HG03039 (cell line): ENCODE measurements around the gene RNF150.
A peak's percentile ranks its signal among the peaks of the same experiment; 100 is the strongest.

Experiments used
- ATAC-seq: cut with Tn5 transposase; IDR thresholded peaks from one replicate; pipeline ENCODE4 v1.9.1; 2021; ENCODE audit warnings: mild to moderate bottlenecking, moderate library complexity; ENCODE audit not compliant: unreplicated experiment

RNF150 gene

DNA sequence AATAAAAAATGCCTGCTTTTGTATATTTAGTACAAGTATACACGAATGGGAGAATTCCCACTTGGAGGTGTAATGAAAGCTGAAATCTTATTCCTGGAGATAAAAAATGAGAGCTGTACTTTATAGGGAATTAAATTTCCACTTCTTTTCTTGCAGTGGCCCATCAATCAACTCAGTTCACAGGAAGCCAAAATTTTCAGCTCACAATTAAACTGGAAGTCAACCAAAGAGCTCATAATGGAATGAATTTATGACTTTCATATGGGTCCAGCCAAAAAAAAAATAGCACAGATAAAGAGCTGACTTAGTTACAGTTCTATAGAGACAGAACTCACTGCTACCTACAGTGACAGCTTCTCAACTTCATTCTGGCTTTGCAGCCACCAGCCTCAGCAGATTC lies 261.9 kb downstream of the RNF150 start:
- no peak for ATAC-seq

GRCh38 chr4:140870427-140870826 lies 262.8 kb downstream of the RNF150 start:
- ATAC-seq: no peak

- ATAC-seq: no peak
These were observed 263.8 kb downstream of the RNF150 start for GRCh38 chr4:140869446-140869845.

- no peak for ATAC-seq
These were observed 265.9 kb downstream of the RNF150 start for GRCh38 chr4:140867356-140867755.

DNA sequence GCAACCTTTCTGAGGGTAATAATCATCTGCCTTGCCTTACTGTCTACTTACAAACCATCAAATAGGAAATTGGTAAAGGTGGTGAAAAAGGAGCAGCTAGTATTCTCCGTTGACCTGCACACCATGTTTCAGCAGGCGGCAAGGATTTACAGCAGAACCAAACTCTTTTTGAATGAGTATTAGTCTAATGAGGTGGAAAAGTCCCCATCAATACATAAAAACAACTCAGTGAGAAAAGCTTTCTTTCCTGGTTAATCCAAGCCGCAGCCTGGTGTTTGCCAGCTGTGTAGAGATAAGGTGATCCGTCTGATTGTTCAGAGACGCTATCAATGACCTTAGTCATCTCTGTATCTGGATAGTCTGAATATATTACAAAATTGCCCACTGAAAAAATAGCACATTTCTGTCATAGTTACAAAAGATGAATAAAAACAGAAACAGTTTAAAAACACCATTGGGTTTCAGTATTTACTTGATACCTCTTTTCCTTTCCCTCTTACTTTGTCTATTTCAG lies 266.7 kb downstream of the RNF150 start:
- no peak for ATAC-seq

DNA sequence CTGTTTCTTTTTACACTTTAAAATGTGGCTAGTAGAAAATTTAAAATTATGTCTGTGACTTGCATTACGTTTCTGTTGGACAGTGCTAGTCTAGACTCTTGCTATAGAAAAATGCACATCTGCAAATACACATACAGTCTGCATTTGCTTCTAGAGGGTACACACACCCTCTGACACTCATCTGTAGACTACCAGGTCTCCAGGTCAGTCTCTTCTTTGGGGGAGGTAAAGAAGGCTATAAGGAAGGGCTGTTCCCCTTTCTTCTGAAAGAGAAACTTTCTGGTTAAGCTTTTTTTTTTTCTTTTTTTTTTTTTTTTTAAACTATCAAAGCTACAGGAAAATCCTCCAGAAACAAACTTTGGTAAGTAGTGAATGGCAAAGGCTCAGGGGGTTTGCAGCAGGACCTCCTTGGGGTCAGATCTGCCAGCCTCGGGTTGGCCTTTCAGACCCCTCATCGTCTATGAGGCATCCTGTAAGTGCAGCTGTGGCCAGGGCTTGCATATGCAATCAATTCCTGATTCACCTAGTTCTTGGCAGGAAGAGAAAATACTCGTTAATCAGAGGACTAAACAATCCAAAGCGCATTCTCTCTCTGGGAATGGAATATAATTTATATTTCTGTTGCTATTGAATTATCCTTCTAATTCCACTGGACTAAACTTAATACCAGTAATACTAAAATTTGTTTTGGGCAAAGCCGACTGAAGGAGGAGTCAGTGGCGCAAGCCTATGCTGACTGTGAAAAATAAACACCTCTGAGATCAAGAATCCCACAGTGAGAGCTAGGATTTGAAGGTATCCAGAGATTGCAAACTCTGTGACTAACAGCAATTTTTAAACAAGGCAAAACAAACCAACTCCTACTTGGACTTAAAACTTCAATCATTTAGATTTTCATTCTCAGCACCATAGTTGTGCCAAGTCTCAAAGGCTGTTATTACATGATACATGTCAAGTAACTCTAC lies 267.7 kb downstream of the RNF150 start:
- ATAC-seq: no peak

DNA sequence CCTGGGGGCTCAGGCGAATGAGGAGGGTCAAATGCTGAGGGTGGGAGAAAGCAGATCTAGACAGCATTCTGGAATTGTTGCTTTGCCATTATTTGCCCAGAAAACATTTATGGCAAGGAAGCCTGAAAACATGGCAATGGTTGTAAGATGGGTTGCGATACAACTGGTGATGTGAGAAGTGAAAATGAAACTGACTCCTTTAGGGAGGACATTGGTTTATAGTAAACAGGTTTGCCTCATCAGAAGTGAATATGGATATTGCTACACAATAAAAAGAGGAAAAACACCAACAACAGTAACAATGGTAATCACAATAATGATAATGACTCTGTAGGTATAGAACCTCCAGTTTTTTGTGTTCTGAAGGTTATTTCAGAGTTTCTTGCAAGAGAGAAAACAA lies 270.1 kb downstream of the RNF150 start:
- ATAC-seq: no peak

DNA sequence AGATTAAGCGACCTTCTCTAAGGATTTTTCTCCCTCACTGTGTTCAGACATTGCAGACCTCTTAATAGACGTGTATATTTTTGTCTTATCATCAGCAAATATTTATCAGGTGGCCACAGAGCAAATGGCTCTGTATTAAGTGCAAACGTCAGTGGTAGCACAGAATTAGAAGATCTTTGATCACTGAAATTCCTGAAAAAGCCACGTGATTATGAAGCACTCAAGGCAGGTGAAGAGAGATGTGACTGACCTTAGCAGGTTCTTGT lies 271.2 kb downstream of the RNF150 start:
- ATAC-seq: no peak

- ATAC-seq: peak; percentile 69
These were observed 271.7 kb downstream of the RNF150 start for GRCh38 chr4:140861359-140862176.

DNA sequence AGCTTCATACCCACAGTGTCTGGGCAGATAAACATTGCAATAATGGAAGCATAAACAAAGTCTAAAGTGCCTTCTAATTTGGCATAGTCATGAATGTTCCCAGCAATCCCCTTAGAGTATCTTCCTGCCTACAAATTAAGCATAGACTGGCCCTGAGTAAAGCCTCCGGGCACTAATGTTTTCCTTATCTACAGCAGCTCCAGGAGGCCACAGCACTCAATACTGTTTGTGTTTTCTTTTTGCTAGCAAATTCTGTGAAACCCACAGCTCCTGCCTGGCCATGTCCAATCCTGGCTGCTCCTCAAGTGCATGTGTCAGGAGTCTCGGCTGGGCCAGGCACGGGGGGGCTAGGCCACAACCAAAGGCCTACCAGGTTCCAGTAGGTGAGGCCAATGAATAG lies 274.4 kb downstream of the RNF150 start:
- ATAC-seq: no peak

- no peak for ATAC-seq
These were observed 276.2 kb downstream of the RNF150 start for GRCh38 chr4:140857111-140857510.

DNA sequence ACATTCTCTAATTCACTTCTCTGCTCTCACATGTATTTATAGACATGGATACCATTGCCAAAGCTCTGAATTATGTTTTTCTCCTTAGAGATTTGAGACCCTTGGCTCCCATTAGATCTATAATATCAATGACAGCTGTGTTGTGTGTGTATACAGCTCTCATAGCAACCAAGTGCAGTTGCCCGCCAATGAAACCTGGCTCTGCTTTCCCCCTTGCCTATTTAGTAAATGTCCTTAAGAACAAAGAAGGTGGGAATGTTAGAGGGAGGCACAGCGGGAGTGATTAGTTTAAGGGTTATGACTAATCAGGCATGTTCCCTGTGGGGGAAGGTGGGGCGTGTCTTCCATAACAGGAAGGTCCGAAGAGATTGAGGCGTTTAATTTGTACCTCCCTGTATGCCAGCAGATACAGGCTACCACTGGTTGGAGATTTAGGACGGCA lies 276.6 kb downstream of the RNF150 start:
- ATAC-seq: no peak

DNA sequence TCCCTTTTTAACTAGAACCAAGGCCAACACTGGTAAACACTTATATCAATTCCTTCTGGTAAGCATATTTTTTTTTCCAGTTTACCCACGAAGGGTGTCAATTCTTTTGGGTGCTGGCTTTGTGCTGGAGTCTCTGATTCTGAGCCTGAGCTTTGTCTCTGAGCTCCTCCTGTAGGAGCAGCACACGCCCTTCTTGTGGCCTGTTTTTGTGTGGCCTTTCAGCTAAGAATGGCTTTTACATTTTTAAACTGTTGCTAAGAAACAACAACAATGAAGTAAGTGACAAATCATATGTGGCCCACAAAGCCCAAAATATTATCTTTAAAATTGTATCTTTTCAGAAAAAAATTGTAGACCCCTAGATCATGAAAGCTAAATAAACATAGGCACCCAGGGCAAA lies 279.1 kb downstream of the RNF150 start:
- ATAC-seq: no peak

GRCh38 chr4:140851804-140852203 lies 281.5 kb downstream of the RNF150 start:
- ATAC-seq: no peak

DNA sequence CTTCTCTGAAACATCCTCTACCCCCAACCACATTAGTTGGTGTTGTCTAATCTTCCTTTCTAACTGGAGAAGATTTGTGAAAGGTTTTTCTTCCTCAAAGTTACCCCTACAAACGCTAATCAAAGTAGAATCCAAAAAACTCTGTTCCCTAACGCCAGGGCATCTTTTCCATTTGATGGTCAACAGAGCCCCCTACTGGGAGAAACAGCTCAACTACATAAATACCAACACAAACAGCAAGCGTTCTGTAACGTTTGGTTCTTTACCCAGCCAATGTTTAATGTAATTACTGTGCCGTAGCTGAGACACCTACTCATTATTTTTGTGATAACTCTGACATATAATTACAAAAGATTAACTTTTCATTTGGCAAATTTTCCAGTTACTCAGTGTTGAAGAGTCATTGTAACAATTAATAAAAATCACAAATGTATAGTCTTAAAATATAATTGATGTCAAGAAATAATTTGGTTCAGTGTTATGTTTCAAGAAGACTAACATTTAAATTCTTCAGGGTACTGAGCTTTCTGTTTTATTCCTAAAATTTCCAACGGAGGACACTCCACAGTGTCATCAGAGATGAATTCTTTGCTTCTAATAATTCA lies 282.1 kb downstream of the RNF150 start:
- ATAC-seq: peak; percentile 65

DNA sequence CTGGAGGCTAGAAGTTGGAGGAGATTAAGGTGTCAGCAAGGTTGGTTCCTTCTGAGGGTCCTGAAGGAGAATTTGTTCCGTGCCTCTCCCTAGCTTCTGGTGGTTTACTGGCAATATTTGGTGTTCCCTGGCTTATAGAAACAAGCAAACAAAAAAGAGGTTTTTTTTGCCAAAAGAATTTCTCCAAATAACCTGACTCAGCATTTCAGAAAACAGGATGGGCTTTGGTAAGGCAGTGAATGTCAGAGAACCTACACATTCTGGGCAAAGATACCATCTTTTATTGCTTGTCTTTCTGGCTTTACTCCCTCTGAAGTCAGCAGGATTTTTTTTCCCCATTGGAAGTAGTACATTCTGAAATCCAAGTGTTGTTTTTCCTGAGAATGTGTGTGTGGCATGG lies 283.7 kb downstream of the RNF150 start:
- no peak for ATAC-seq

DNA sequence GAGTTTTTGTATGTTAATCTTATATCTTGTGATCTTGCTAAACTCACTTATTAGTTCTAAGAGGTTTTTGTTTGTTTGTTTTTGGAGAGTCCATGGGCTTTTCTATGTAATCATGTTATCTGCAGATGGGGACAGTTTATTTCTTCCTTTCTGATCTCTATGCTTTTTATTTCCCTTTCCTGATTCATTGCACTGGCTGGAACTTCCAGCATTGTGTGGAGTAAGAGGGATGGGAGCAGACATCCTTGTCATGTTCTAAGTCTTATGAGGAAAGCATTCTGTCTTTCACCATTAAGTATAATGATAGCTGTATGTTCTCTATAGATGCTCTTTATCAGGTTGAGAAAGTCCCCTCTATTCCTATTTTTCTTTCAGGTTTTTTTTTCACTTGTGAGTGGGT lies 286.5 kb downstream of the RNF150 start:
- ATAC-seq: no peak

DNA sequence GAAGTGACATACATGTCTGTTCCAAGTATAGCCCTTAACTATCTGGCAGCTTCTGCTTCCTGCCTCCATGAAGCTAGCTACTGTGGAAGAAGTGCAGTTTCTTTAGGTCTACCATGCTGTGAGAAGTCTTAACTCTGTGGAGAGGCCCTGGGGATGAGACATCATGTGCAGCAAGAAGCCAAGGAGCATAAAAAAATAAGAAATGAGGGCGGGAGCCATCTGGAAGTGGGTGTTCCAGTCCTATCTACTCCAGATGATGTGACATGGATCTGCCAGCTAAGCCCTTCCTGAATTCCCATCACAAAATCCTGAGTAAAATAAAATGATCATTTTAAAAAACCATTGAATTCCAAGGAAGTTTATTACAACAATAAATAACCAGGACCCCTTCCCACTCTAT lies 289.2 kb downstream of the RNF150 start:
- no peak for ATAC-seq

GRCh38 chr4:140841186-140841585 lies 292.1 kb downstream of the RNF150 start:
- no peak for ATAC-seq

- ATAC-seq: no peak
These were observed 293.1 kb downstream of the RNF150 start for GRCh38 chr4:140839888-140840790.
